PC-9 (cell line): ENCODE results near the gene THADA.

Source experiments
- EZH2 ChIP-seq: fragments of 200-600 bp; sonication (generic); IDR thresholded peaks from 2 replicates; pipeline ENCODE4 v1.8.0; 2017; ENCODE audit warnings: antibody characterized with exemption, low read depth
- TF ChIP-seq, protein P1 (sequence below): fragments of 200-600 bp; sonication (generic); conservative IDR thresholded peaks from 2 replicates; pipeline ENCODE4 v1.6.1; 2017; ENCODE audit warnings: mixed run types, antibody characterized with exemption, mild to moderate bottlenecking, moderate library complexity

DNA sequence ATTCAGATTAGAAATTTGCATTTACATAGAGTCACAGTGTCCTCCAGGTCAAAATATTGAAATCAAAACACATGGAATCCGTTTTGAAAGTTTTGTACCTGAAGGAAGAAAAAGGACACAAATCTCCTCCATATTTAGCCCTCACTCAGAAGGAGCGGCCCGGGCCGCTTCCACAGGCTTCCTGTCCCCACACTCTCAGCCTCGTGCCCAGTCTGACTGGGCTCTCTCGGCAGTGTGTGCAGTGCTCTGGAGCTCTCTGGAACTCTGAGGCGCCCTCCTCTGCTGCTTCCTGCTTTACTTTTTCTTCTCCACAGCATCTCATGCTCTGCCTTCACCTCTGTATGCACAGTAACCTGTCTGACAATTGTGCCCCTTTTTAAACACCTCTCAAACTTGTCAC is 347.2 kb downstream of the THADA start:
- TF ChIP-seq, protein P1, sequence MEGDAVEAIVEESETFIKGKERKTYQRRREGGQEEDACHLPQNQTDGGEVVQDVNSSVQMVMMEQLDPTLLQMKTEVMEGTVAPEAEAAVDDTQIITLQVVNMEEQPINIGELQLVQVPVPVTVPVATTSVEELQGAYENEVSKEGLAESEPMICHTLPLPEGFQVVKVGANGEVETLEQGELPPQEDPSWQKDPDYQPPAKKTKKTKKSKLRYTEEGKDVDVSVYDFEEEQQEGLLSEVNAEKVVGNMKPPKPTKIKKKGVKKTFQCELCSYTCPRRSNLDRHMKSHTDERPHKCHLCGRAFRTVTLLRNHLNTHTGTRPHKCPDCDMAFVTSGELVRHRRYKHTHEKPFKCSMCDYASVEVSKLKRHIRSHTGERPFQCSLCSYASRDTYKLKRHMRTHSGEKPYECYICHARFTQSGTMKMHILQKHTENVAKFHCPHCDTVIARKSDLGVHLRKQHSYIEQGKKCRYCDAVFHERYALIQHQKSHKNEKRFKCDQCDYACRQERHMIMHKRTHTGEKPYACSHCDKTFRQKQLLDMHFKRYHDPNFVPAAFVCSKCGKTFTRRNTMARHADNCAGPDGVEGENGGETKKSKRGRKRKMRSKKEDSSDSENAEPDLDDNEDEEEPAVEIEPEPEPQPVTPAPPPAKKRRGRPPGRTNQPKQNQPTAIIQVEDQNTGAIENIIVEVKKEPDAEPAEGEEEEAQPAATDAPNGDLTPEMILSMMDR: no peak
- TF ChIP-seq EZH2: no peak
